Measurements from ENCODE around the gene F2R.

F2R gene

GRCh38 chr5:76692651-76693050, 23.3 kb upstream of the F2R start:
- Mint-ChIP-seq H3K36me3 (ENCODE audit: insufficient read depth) (peaks cover 51% of the 10 kb centered on the region), H3K4me1 (peaks cover 14% of the 10 kb centered on the region), H3K9me3 (no peaks in the 10 kb centered on the region), H3K27me3 (no peaks in the 10 kb centered on the region), H3K27ac (ENCODE audit: low read depth) (peak overlapping the region; percentile 49), H3K4me3 (no peak overlapping the region)
- no peak for ATAC-seq (replicated peaks; ENCODE audit: extremely low read depth, poor library complexity, severe bottlenecking)
- DNase-seq (ENCODE audit: low spot score in 2 of 2) = no peak

GRCh38 chr5:76693141-76693540, 22.8 kb upstream of the F2R start:
- peaks cover 14% of the 10 kb centered on the region for H3K4me1 Mint-ChIP-seq
- no peak overlapping the region for H3K4me3 Mint-ChIP-seq
- H3K9me3 Mint-ChIP-seq = no peaks in the 10 kb centered on the region
- no peak overlapping the region for H3K27ac Mint-ChIP-seq (ENCODE audit: low read depth)
- ATAC-seq (replicated peaks; ENCODE audit: extremely low read depth, poor library complexity, severe bottlenecking) (no peak), DNase-seq (ENCODE audit: low spot score in 2 of 2) (no peak)
- H3K36me3 Mint-ChIP-seq (ENCODE audit: insufficient read depth) = peaks cover 52% of the 10 kb centered on the region
- H3K27me3 Mint-ChIP-seq = no peaks in the 10 kb centered on the region

- Mint-ChIP-seq H3K27me3 (no peaks in the 10 kb centered on the region), H3K9me3 (no peaks in the 10 kb centered on the region), H3K27ac (ENCODE audit: low read depth) (no peak overlapping the region), H3K4me3 (no peak overlapping the region), H3K4me1 (peaks cover 14% of the 10 kb centered on the region), H3K36me3 (ENCODE audit: insufficient read depth) (peaks cover 54% of the 10 kb centered on the region)
- DNase-seq (ENCODE audit: low spot score in 2 of 2) (no peak), ATAC-seq (replicated peaks; ENCODE audit: extremely low read depth, poor library complexity, severe bottlenecking) (no peak)
Observed at GRCh38 chr5:76694317-76694716, 21.6 kb upstream of the F2R start.

- no peaks in the 10 kb centered on the region for H3K9me3 Mint-ChIP-seq
- no peak for ATAC-seq (replicated peaks; ENCODE audit: extremely low read depth, poor library complexity, severe bottlenecking)
- no peak overlapping the region for H3K4me3 Mint-ChIP-seq
- peaks cover 9% of the 10 kb centered on the region for H3K4me1 Mint-ChIP-seq
- no peaks in the 10 kb centered on the region for H3K27me3 Mint-ChIP-seq
- peaks cover 57% of the 10 kb centered on the region for H3K36me3 Mint-ChIP-seq (ENCODE audit: insufficient read depth)
- DNase-seq (ENCODE audit: low spot score in 2 of 2) = no peak
- no peak overlapping the region for H3K27ac Mint-ChIP-seq (ENCODE audit: low read depth)
Observed at GRCh38 chr5:76695346-76695745, 20.6 kb upstream of the F2R start.

GRCh38 chr5:76696251-76696650, 19.7 kb upstream of the F2R start:
- ATAC-seq (replicated peaks; ENCODE audit: extremely low read depth, poor library complexity, severe bottlenecking) (no peak), DNase-seq (ENCODE audit: low spot score in 2 of 2) (no peak)
- H3K27me3 Mint-ChIP-seq = no peaks in the 10 kb centered on the region
- H3K36me3 Mint-ChIP-seq (ENCODE audit: insufficient read depth) = peaks cover 62% of the 10 kb centered on the region
- H3K9me3 Mint-ChIP-seq = no peaks in the 10 kb centered on the region
- H3K4me3 Mint-ChIP-seq = no peak overlapping the region
- H3K4me1 Mint-ChIP-seq = peaks cover 3% of the 10 kb centered on the region
- H3K27ac Mint-ChIP-seq (ENCODE audit: low read depth) = no peak overlapping the region

GRCh38 chr5:76697670-76698069, 18.3 kb upstream of the F2R start:
- peaks cover 71% of the 10 kb centered on the region for H3K36me3 Mint-ChIP-seq (ENCODE audit: insufficient read depth)
- H3K4me3 Mint-ChIP-seq = no peak overlapping the region
- DNase-seq (ENCODE audit: low spot score in 2 of 2) = no peak
- H3K9me3 Mint-ChIP-seq = no peaks in the 10 kb centered on the region
- ATAC-seq (replicated peaks; ENCODE audit: extremely low read depth, poor library complexity, severe bottlenecking) = no peak
- no peaks in the 10 kb centered on the region for H3K4me1 Mint-ChIP-seq
- H3K27ac Mint-ChIP-seq (ENCODE audit: low read depth) = no peak overlapping the region
- H3K27me3 Mint-ChIP-seq = no peaks in the 10 kb centered on the region

- H3K9me3 Mint-ChIP-seq = no peaks in the 10 kb centered on the region
- no peak overlapping the region for H3K4me3 Mint-ChIP-seq
- H3K27me3 Mint-ChIP-seq = no peaks in the 10 kb centered on the region
- no peaks in the 10 kb centered on the region for H3K4me1 Mint-ChIP-seq
- peaks cover 61% of the 10 kb centered on the region for H3K36me3 Mint-ChIP-seq (ENCODE audit: insufficient read depth)
- no peak for ATAC-seq (replicated peaks; ENCODE audit: extremely low read depth, poor library complexity, severe bottlenecking)
- no peak overlapping the region for H3K27ac Mint-ChIP-seq (ENCODE audit: low read depth)
- DNase-seq (ENCODE audit: low spot score in 2 of 2) = no peak
Observed at GRCh38 chr5:76700571-76700970, 15.4 kb upstream of the F2R start.

GRCh38 chr5:76701298-76701697, 14.6 kb upstream of the F2R start:
- no peak overlapping the region for H3K27ac Mint-ChIP-seq (ENCODE audit: low read depth)

GRCh38 chr5:76703707-76704106, 12.2 kb upstream of the F2R start:
- H3K9me3 Mint-ChIP-seq = no peaks in the 10 kb centered on the region
- no peaks in the 10 kb centered on the region for H3K4me1 Mint-ChIP-seq
- peaks cover 50% of the 10 kb centered on the region for H3K36me3 Mint-ChIP-seq (ENCODE audit: insufficient read depth)
- ATAC-seq (replicated peaks; ENCODE audit: extremely low read depth, poor library complexity, severe bottlenecking) (no peak), DNase-seq (ENCODE audit: low spot score in 2 of 2) (no peak)
- H3K27ac Mint-ChIP-seq (ENCODE audit: low read depth) = no peak overlapping the region
- H3K27me3 Mint-ChIP-seq = no peaks in the 10 kb centered on the region
- no peak overlapping the region for H3K4me3 Mint-ChIP-seq

More at GRCh38 chr5:76701298-76701697, 14.6 kb upstream of the F2R start:
- Mint-ChIP-seq H3K9me3 (no peaks in the 10 kb centered on the region), H3K27me3 (no peaks in the 10 kb centered on the region), H3K4me1 (no peaks in the 10 kb centered on the region), H3K4me3 (no peak overlapping the region), H3K36me3 (ENCODE audit: insufficient read depth) (peaks cover 58% of the 10 kb centered on the region)
- ATAC-seq (replicated peaks; ENCODE audit: extremely low read depth, poor library complexity, severe bottlenecking) (no peak), DNase-seq (ENCODE audit: low spot score in 2 of 2) (no peak)

- Mint-ChIP-seq H3K9me3 (no peaks in the 10 kb centered on the region), H3K4me3 (no peak overlapping the region), H3K36me3 (ENCODE audit: insufficient read depth) (peaks cover 49% of the 10 kb centered on the region), H3K27me3 (no peaks in the 10 kb centered on the region), H3K27ac (ENCODE audit: low read depth) (no peak overlapping the region), H3K4me1 (no peaks in the 10 kb centered on the region)
- DNase-seq (ENCODE audit: low spot score in 2 of 2) (no peak), ATAC-seq (replicated peaks; ENCODE audit: extremely low read depth, poor library complexity, severe bottlenecking) (no peak)
Observed at GRCh38 chr5:76704131-76704663, 11.7 kb upstream of the F2R start.

GRCh38 chr5:76705574-76705973, 10.4 kb upstream of the F2R start:
- DNase-seq (ENCODE audit: low spot score in 2 of 2) = no peak
- no peak overlapping the region for H3K27ac Mint-ChIP-seq (ENCODE audit: low read depth)
- no peaks in the 10 kb centered on the region for H3K27me3 Mint-ChIP-seq
- H3K4me1 Mint-ChIP-seq = no peaks in the 10 kb centered on the region
- no peak overlapping the region for H3K4me3 Mint-ChIP-seq
- H3K36me3 Mint-ChIP-seq (ENCODE audit: insufficient read depth) = peaks cover 40% of the 10 kb centered on the region
- H3K9me3 Mint-ChIP-seq = no peaks in the 10 kb centered on the region
- ATAC-seq (replicated peaks; ENCODE audit: extremely low read depth, poor library complexity, severe bottlenecking) = no peak

GRCh38 chr5:76709762-76710161, 6.2 kb upstream of the F2R start:
- ATAC-seq (replicated peaks; ENCODE audit: extremely low read depth, poor library complexity, severe bottlenecking) = no peak
- Mint-ChIP-seq H3K27me3 (no peaks in the 10 kb centered on the region), H3K9me3 (no peaks in the 10 kb centered on the region), H3K36me3 (ENCODE audit: insufficient read depth) (peaks cover 16% of the 10 kb centered on the region), H3K4me3 (no peak overlapping the region), H3K4me1 (peaks cover 18% of the 10 kb centered on the region), H3K27ac (ENCODE audit: low read depth) (no peak overlapping the region)
- no peak for DNase-seq (ENCODE audit: low spot score in 2 of 2)

- H3K4me3 Mint-ChIP-seq = no peak overlapping the region
- peaks cover 11% of the 10 kb centered on the region for H3K36me3 Mint-ChIP-seq (ENCODE audit: insufficient read depth)
- H3K9me3 Mint-ChIP-seq = no peaks in the 10 kb centered on the region
- H3K27ac Mint-ChIP-seq (ENCODE audit: low read depth) = no peak overlapping the region
- DNase-seq (ENCODE audit: low spot score in 2 of 2) = no peak
- H3K27me3 Mint-ChIP-seq = no peaks in the 10 kb centered on the region
- H3K4me1 Mint-ChIP-seq = peaks cover 24% of the 10 kb centered on the region
- no peak for ATAC-seq (replicated peaks; ENCODE audit: extremely low read depth, poor library complexity, severe bottlenecking)
Observed at GRCh38 chr5:76710991-76711390, 4.9 kb upstream of the F2R start.
